SK-N-MC (cell line): ENCODE data around the gene BDKRB1.

Source experiments
- EZH2 ChIP-seq: fragments of 200-600 bp; sonication (generic); IDR thresholded peaks from one replicate; pipeline ENCODE4 v1.6.1; 2017; ENCODE audit warnings: antibody characterized with exemption
- POLR2AphosphoS5 ChIP-seq: IDR thresholded peaks from 2 replicates; pipeline ENCODE4 v1.6.1; 2012; ENCODE audit warnings: mild to moderate bottlenecking, low read depth, low read length, borderline replicate concordance

DNA sequence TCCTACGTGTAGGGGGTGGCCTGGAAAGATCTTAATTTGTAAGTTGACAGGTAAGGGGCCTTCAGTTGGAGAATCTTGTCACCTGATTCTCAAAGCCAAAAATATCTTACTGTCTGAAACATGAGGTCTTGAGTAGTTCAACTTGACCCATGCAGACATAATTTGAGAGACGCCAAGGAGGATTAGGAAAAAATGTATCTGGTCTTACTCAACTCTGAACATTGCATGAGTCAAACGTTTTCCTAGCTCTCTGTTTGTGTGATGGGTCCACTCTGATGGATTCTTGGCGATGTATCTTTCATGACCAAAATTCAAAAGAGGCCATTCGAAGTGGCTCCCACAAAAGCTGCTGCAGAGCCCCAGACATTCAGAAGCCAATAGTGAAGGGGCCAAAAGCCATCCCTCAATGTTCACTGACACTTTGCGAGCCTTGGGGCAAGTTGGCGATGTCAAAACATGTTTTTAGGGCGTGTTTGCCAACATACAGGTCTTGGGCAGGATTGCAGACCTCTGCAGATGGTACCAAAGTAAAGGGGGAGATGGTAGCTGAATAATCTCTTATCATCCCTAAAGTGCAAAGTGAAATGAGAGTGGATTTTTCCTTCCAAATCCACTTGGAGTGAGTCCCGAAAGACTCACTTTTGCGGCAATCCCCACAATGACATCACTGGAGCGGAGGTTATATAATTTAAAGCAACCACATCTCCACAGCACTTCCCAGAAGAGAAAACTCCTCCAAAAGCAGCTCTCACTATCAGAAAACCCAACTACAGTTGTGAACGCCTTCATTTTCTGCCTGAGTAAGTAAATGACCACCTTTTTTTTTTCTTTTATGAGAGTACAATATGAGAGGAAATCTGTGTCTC is at the start of gene BDKRB1:
- TF ChIP-seq POLR2AphosphoS5 (no peak), EZH2 (no peak)
